DND-41 (cell line): ENCODE measurements around the gene FNBP1L.

ENCODE experiments used
- CTCF ChIP-seq: IDR thresholded peaks from 2 replicates; pipeline ENCODE4 v1.5.1; 2012; ENCODE audit warnings: borderline replicate concordance, low read length, moderate library complexity, mild to moderate bottlenecking; ENCODE audit not compliant: poor library complexity, severe bottlenecking; ENCODE audit errors: extremely low read depth
- EZH2 ChIP-seq: IDR thresholded peaks from 3 replicates; pipeline ENCODE4 v1.6.1; 2012; ENCODE audit warnings: borderline replicate concordance, low read depth, mild to moderate bottlenecking, moderate library complexity, low read length, inconsistent platforms; ENCODE audit not compliant: severe bottlenecking

GRCh38 chr1:93588955-93589354 lies 141.0 kb downstream of the FNBP1L start:
- no peak for TF ChIP-seq CTCF
- no peak for TF ChIP-seq EZH2
